Activated B cell treated with CpG ODN at 0.5 μM for 24 hours (primary cell): ENCODE results near the gene COLEC12. TPM values are rescaled to one million over a fixed set of nuclear protein-coding genes. Genes with fewer than 3 reads are reported as not detected.

ENCODE experiments used
- ATAC-seq: fragments of 200-7000 bp; cut with Tn5 transposase; one replicate; pipeline ENCODE4 v1.10.0; 2021; ENCODE audit warnings: low read depth, mild to moderate bottlenecking, moderate library complexity
- CTCF ChIA-PET: fragments of 350-600 bp; sonication (Branson Sonifier 250); formaldehyde crosslinking; loops from one replicate; lab custom pipeline; 2021; ENCODE audit warnings: antibody characterized with exemption; lab: Charles Lee
- POLR2A ChIA-PET: fragments of 350-600 bp; sonication (Branson Sonifier 250); formaldehyde crosslinking; loops from one replicate; lab custom pipeline; 2021; ENCODE audit warnings: antibody characterized with exemption; lab: Charles Lee
- DNase-seq: peaks from one replicate; pipeline ENCODE4 v3.0.0; 2022
- H3K27ac Mint-ChIP-seq: one replicate; pipeline ENCODE4 v1.8.0; 2020; ENCODE audit warnings: mixed read lengths
- H3K27me3 Mint-ChIP-seq: one replicate; pipeline ENCODE4 v1.8.0; 2021; ENCODE audit warnings: mixed read lengths
- H3K36me3 Mint-ChIP-seq: one replicate; pipeline ENCODE4 v1.8.0; 2021; ENCODE audit warnings: low read depth, mixed read lengths
- H3K4me1 Mint-ChIP-seq: one replicate; pipeline ENCODE4 v1.8.0; 2021; ENCODE audit warnings: mixed read lengths
- H3K4me3 Mint-ChIP-seq: one replicate; pipeline ENCODE4 v1.8.0; 2020; ENCODE audit warnings: mild to moderate bottlenecking, mixed read lengths
- H3K9me3 Mint-ChIP-seq: one replicate; pipeline ENCODE4 v1.8.0; 2020; ENCODE audit warnings: mixed read lengths
- intact Hi-C: fragments of 100-400 bp; cut with micrococcal nuclease; formaldehyde crosslinking; loops from one replicate; pipeline ENCODE4 v1.15.1; 2024
- total RNA-seq: library from RNA; stranded (reverse); gene quantifications from 2 replicates; pipeline ENCODE4 v1.2.3, GENCODE V29; 2022
- TF ChIP-seq, protein P1 (sequence below): fragments of 200-600 bp; IDR thresholded peaks from one replicate; pipeline ENCODE4 v1.8.0; 2022; ENCODE audit warnings: antibody characterized with exemption, mild to moderate bottlenecking

The COLEC12 gene
- total RNA-seq, 1 donor from 2014 or later: not detected

GRCh38 chr18:463827-464541 lies 36.5 kb downstream of the COLEC12 start:
- TF ChIP-seq, protein P1, sequence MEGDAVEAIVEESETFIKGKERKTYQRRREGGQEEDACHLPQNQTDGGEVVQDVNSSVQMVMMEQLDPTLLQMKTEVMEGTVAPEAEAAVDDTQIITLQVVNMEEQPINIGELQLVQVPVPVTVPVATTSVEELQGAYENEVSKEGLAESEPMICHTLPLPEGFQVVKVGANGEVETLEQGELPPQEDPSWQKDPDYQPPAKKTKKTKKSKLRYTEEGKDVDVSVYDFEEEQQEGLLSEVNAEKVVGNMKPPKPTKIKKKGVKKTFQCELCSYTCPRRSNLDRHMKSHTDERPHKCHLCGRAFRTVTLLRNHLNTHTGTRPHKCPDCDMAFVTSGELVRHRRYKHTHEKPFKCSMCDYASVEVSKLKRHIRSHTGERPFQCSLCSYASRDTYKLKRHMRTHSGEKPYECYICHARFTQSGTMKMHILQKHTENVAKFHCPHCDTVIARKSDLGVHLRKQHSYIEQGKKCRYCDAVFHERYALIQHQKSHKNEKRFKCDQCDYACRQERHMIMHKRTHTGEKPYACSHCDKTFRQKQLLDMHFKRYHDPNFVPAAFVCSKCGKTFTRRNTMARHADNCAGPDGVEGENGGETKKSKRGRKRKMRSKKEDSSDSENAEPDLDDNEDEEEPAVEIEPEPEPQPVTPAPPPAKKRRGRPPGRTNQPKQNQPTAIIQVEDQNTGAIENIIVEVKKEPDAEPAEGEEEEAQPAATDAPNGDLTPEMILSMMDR: no peak
- Mint-ChIP-seq H3K9me3 (no peaks in the 10 kb centered on the region), H3K27me3 (peaks cover 17% of the 10 kb centered on the region), H3K36me3 (no peaks in the 10 kb centered on the region), H3K27ac (no peak overlapping the region), H3K4me1 (peaks cover 1% of the 10 kb centered on the region), H3K4me3 (no peak overlapping the region)
- ChIA-PET POLR2A (no interaction called here), CTCF (no interaction called here)
- no peak for ATAC-seq
- DNase-seq: no peak
- intact Hi-C loops: no loop called here

- intact Hi-C loops: no loop called here
- DNase-seq (no peak), ATAC-seq (no peak)
- no peak overlapping the region for H3K4me3 Mint-ChIP-seq
- POLR2A ChIA-PET: no interaction called here
- no peak overlapping the region for H3K27ac Mint-ChIP-seq
- H3K9me3 Mint-ChIP-seq: no peaks in the 10 kb centered on the region
- peaks cover 17% of the 10 kb centered on the region for H3K27me3 Mint-ChIP-seq
- TF ChIP-seq, protein P1: no peak
- H3K4me1 Mint-ChIP-seq: peaks cover 1% of the 10 kb centered on the region
- CTCF ChIA-PET: no interaction called here
- no peaks in the 10 kb centered on the region for H3K36me3 Mint-ChIP-seq
Observed at GRCh38 chr18:463403-463802, 37.1 kb downstream of the COLEC12 start.

GRCh38 chr18:461762-462161 lies 38.7 kb downstream of the COLEC12 start:
- ChIA-PET CTCF (no interaction called here), POLR2A (no interaction called here)
- H3K4me3 Mint-ChIP-seq: no peak overlapping the region
- H3K27ac Mint-ChIP-seq: no peak overlapping the region
- peaks cover 13% of the 10 kb centered on the region for H3K27me3 Mint-ChIP-seq
- no peaks in the 10 kb centered on the region for H3K9me3 Mint-ChIP-seq
- DNase-seq: no peak
- H3K4me1 Mint-ChIP-seq: peaks cover 1% of the 10 kb centered on the region
- TF ChIP-seq, protein P1: no peak
- ATAC-seq: no peak
- intact Hi-C loops: no loop called here
- H3K36me3 Mint-ChIP-seq: no peaks in the 10 kb centered on the region

- Mint-ChIP-seq H3K36me3 (no peaks in the 10 kb centered on the region), H3K4me3 (no peak overlapping the region), H3K27ac (no peak overlapping the region), H3K9me3 (no peaks in the 10 kb centered on the region), H3K27me3 (peaks cover 15% of the 10 kb centered on the region), H3K4me1 (peaks cover 1% of the 10 kb centered on the region)
- POLR2A ChIA-PET: no interaction called here
- no peak for DNase-seq
- CTCF ChIA-PET: no interaction called here
- no peak for ATAC-seq
- TF ChIP-seq, protein P1: no peak
- intact Hi-C loops: no loop called here
Observed at GRCh38 chr18:460791-461190, 39.7 kb downstream of the COLEC12 start.

DNA sequence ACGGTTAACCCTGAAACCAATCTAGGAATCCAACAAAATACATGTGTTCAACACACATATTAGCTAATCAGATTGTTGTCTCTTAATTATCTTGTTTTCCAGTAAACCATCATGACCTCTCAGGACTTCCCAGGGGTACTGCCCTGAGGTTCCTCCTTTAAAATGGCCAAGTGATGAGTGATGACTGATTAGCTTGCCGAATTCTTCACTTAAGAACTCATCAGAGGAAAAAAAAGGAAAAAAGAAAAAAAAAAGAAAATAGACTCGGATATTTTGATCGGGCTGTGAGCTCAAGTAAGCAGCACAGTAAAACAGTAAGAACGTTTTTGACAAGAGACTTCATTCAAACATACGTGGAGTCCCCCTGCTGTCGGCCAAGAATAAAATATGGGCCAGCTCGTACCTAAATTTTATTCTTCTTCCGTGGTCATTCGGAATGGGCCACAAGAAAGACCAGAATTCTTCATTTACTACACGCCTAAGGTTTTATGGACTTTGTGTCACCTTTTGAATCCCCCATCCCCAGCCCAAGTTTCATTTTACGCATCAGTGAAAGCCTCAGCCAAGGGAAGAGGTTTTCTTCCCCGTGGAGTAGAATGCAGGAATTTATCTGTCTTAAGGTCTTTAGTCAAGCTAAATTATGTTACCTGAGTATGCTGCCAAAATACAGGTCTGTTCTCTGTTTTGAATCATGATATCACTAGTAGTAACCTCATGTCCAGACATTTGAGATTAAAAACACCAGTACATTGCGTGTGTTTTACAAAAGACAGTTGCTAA lies 40.5 kb downstream of the COLEC12 start:
- Mint-ChIP-seq H3K4me3 (no peak overlapping the region), H3K4me1 (peaks cover 1% of the 10 kb centered on the region), H3K9me3 (no peaks in the 10 kb centered on the region), H3K27me3 (peaks cover 15% of the 10 kb centered on the region), H3K36me3 (no peaks in the 10 kb centered on the region), H3K27ac (no peak overlapping the region)
- CTCF ChIA-PET: no interaction called here
- POLR2A ChIA-PET: no interaction called here
- DNase-seq (no peak), ATAC-seq (no peak)
- TF ChIP-seq, protein P1: no peak
- intact Hi-C loops: no loop called here
